Endothelial cell of umbilical vein (primary cell): ENCODE data around the gene ME3. TPM values are rescaled to one million over a fixed set of nuclear protein-coding genes. Genes with fewer than 3 reads are reported as not detected.

Experiments used
- BruUV-seq: library from RNA; stranded (reverse); fragments of 400-500 nt; replicated peaks from 2 replicates; lab custom pipeline; 2021; lab: Mats Ljungman, UMichigan
- CTCF ChIA-PET: fragments of 300-600, 350-600 bp; sonication (Branson Sonifier 250); formaldehyde crosslinking; loops from one replicate; lab custom pipeline; 2021; ENCODE audit warnings: antibody characterized with exemption, inconsistent platforms; lab: Charles Lee
- POLR2A ChIA-PET: fragments of 300-600, 350-600 bp; sonication (Branson Sonifier 250); formaldehyde crosslinking; loops from one replicate; lab custom pipeline; 2021; ENCODE audit warnings: antibody characterized with exemption, inconsistent platforms; lab: Charles Lee
- DNase-seq: peaks from one replicate; pipeline ENCODE4 v3.0.0-alpha.2; 2011; ENCODE audit warnings: low read depth, low spot score
- FAIRE-seq: peaks from 2 replicates; lab custom pipeline; 2011; peaks lifted over from hg19 to GRCh38; lab: Jason Lieb, UNC
- H2AFZ ChIP-seq: 2 replicates; pipeline ENCODE4 v1.6.0; 2012; ENCODE audit warnings: low read depth, low read length, control low read depth, inconsistent platforms
- H3K27ac ChIP-seq: 2 replicates; pipeline ENCODE4 v1.5.1; 2011; ENCODE audit warnings: low read depth, mild to moderate bottlenecking, control low read depth, low read length, moderate library complexity; ENCODE audit not compliant: insufficient read depth
- H3K27me3 ChIP-seq, 2 experiments: 2 replicates each; pipeline versions ENCODE4 v1.6.0 to v1.6.1; 2011; ENCODE audit warnings: low read length in 2 of 2, mixed read lengths in 1 of 2; ENCODE audit not compliant: control insufficient read depth in 2 of 2, insufficient read depth in 2 of 2
- H3K36me3 ChIP-seq, 2 experiments: 2 replicates in 1 of 2; 3 replicates in 1 of 2; pipeline ENCODE4 v1.5.1; 2011; ENCODE audit warnings: low read length in 2 of 2, mild to moderate bottlenecking in 1 of 2, moderate library complexity in 1 of 2; ENCODE audit not compliant: control insufficient read depth in 2 of 2, insufficient read depth in 2 of 2; ENCODE audit errors: extremely low read depth in 1 of 2
- H3K4me1 ChIP-seq: 3 replicates; pipeline ENCODE4 v1.5.1; 2011; ENCODE audit warnings: mild to moderate bottlenecking, low read length; ENCODE audit not compliant: control insufficient read depth, insufficient read depth; ENCODE audit errors: extremely low read depth
- H3K4me2 ChIP-seq: 2 replicates; pipeline ENCODE4 v1.6.1; 2011; ENCODE audit warnings: low read length, control low read depth, mixed read lengths; ENCODE audit not compliant: insufficient read depth
- H3K4me3 ChIP-seq, 3 experiments: fragments of 200-600 bp in 1 of 3; sonication (generic), shearing (Covaris generic) in 1 of 3; replicated peaks in 1 of 3; 2 replicates each; pipeline ENCODE4 v1.5.1; 2011 to 2016; ENCODE audit warnings: control low read depth in 3 of 3, low read length in 3 of 3, mild to moderate bottlenecking in 2 of 3, inconsistent platforms in 1 of 3, low read depth in 1 of 3, moderate library complexity in 1 of 3; ENCODE audit not compliant: insufficient read depth in 1 of 3
- H3K79me2 ChIP-seq: 2 replicates; pipeline ENCODE4 v1.6.0; 2012; ENCODE audit warnings: low read length, inconsistent platforms; ENCODE audit not compliant: control insufficient read depth, insufficient read depth
- H3K9ac ChIP-seq: replicated peaks from 2 replicates; pipeline ENCODE3; 2011; ENCODE audit warnings: low read length, control low read depth; ENCODE audit not compliant: insufficient read depth; ENCODE audit errors: extremely low read depth
- H3K9me1 ChIP-seq: replicated peaks from 3 replicates; pipeline ENCODE4 v1.6.0; 2011; ENCODE audit warnings: mild to moderate bottlenecking, low read length; ENCODE audit not compliant: control insufficient read depth, insufficient read depth; ENCODE audit errors: extremely low read depth
- H3K9me3 ChIP-seq: replicated peaks from 2 replicates; pipeline ENCODE4 v1.5.1; 2012; ENCODE audit warnings: low read length, inconsistent platforms; ENCODE audit not compliant: control insufficient read depth, insufficient read depth
- H4K20me1 ChIP-seq: replicated peaks from 2 replicates; pipeline ENCODE3; 2011; ENCODE audit warnings: mild to moderate bottlenecking, low read length; ENCODE audit not compliant: control insufficient read depth, insufficient read depth; ENCODE audit errors: extremely low read depth
- FOS ChIP-seq: IDR thresholded peaks from 2 replicates; pipeline ENCODE4 v1.6.1; 2011; ENCODE audit warnings: mild to moderate bottlenecking, low read length, moderate library complexity, borderline replicate concordance; ENCODE audit not compliant: insufficient read depth
- GATA2 ChIP-seq: IDR thresholded peaks from 2 replicates; pipeline ENCODE4 v1.7.0; 2011; ENCODE audit warnings: low read depth, mild to moderate bottlenecking, moderate library complexity, mixed read lengths, low read length; ENCODE audit not compliant: insufficient read length, insufficient read depth
- JUN ChIP-seq: IDR thresholded peaks from 2 replicates; pipeline ENCODE4 v1.6.1; 2011; ENCODE audit warnings: borderline replicate concordance, low read depth; ENCODE audit not compliant: insufficient read length, insufficient read depth
- POLR2A ChIP-seq: IDR thresholded peaks from 2 replicates; pipeline ENCODE4 v1.6.1; 2012; ENCODE audit warnings: low read depth, mild to moderate bottlenecking, control low read depth, low read length
- POLR2AphosphoS5 ChIP-seq: IDR thresholded peaks from 2 replicates; pipeline ENCODE4 v1.6.1; 2012; ENCODE audit warnings: low read depth, mild to moderate bottlenecking, control low read depth, low read length, moderate library complexity; ENCODE audit not compliant: insufficient read depth
- dilution Hi-C: fragments of 300-500 bp; cut with MboI; formaldehyde crosslinking; loops from one replicate; pipeline ENCODE4 v1.15.0; 2019; ENCODE audit warnings: low sequenced_read_pairs; ENCODE audit not compliant: extremely low pct_ligation_motif_present
- intact Hi-C: fragments of 100-400 bp; cut with micrococcal nuclease; formaldehyde crosslinking; loops from one replicate; pipeline ENCODE4 v1.10.0; 2022
- polyA plus RNA-seq, 4 experiments: library from polyadenylated mRNA; depleted of rRNA in 3 of 4; stranded (reverse) in 3 of 4; unstranded in 1 of 4; fragments of >200 nt; gene quantifications; 2 replicates each; pipeline versions ENCODE4 v1.2.1 to v1.2.3, GENCODE V29; 2011 to 2012; ENCODE audit warnings: missing spikeins in 1 of 4
- total RNA-seq: library from RNA; stranded (reverse); gene quantifications from 2 replicates; pipeline ENCODE4 v1.2.3, GENCODE V29; 2021
- TF ChIP-seq, protein P1 (sequence below), 2 donors: IDR thresholded peaks; 1 replicate in 1 of 2; 2 replicates in 1 of 2; pipeline ENCODE4 v1.5.1; 2011; ENCODE audit warnings: low read length in 2 of 2, mild to moderate bottlenecking in 2 of 2, moderate library complexity in 2 of 2, control low read depth in 1 of 2, inconsistent platforms in 1 of 2, low read depth in 1 of 2; ENCODE audit not compliant: insufficient read depth in 1 of 2; ENCODE audit errors: extremely low read depth in 1 of 2
- TF ChIP-seq, protein P2 (sequence below): IDR thresholded peaks from 2 replicates; pipeline ENCODE4 v1.6.1; 2011; ENCODE audit not compliant: insufficient read depth, insufficient read length

Gene ME3
- total and polyA plus RNA-seq, 2 donors (not counting 3 experiments of a cell fraction or from before 2014, with no cell fraction given): 26.9 to 30.4 TPM

DNA sequence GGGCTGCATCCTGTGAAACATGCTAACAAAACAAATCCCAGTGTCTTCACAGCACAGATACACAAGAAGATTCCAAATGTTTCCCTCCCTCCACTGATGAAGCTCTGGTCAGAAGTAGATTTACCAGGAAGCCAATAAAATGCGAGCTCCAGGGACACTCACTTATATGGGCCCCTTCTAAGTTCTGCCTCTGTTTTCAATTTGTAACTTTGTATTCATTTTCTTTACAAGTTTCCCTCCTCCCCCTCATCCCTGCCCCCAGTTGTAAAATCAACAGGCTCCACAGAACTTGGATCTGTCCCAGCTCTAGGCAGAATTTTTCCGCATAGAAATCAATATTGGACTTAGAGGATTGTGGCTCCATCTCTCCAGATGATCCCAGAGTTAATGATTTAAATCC, 48.1 kb upstream of the ME3 start:
- H3K9ac ChIP-seq: peak overlapping the region; percentile 32
- FAIRE-seq (no peak), DNase-seq (no peak)
- no peak overlapping the region for H3K4me3 ChIP-seq
- no peaks in the 10 kb centered on the region for H3K9me3 ChIP-seq
- TF ChIP-seq GATA2: no peak
- TF ChIP-seq JUN: no peak
- TF ChIP-seq POLR2A: no peak
- TF ChIP-seq FOS: no peak
- TF ChIP-seq, protein P1, sequence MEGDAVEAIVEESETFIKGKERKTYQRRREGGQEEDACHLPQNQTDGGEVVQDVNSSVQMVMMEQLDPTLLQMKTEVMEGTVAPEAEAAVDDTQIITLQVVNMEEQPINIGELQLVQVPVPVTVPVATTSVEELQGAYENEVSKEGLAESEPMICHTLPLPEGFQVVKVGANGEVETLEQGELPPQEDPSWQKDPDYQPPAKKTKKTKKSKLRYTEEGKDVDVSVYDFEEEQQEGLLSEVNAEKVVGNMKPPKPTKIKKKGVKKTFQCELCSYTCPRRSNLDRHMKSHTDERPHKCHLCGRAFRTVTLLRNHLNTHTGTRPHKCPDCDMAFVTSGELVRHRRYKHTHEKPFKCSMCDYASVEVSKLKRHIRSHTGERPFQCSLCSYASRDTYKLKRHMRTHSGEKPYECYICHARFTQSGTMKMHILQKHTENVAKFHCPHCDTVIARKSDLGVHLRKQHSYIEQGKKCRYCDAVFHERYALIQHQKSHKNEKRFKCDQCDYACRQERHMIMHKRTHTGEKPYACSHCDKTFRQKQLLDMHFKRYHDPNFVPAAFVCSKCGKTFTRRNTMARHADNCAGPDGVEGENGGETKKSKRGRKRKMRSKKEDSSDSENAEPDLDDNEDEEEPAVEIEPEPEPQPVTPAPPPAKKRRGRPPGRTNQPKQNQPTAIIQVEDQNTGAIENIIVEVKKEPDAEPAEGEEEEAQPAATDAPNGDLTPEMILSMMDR (IDR thresholded peaks at IDR 0.05; ENCODE audit: extremely low read depth in 1 of 2, insufficient read depth in 1 of 2, low read depth in 1 of 2, low read length in 2 of 2): no peak
- TF ChIP-seq, protein P2, sequence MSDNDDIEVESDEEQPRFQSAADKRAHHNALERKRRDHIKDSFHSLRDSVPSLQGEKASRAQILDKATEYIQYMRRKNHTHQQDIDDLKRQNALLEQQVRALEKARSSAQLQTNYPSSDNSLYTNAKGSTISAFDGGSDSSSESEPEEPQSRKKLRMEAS: no peak
- no peak for TF ChIP-seq POLR2AphosphoS5
- BruUV-seq: no TSS peak
- no peaks in the 10 kb centered on the region for H3K36me3 ChIP-seq
- no peak overlapping the region for H2AFZ ChIP-seq
- dilution Hi-C loops (no loop called here), intact Hi-C loops (loop anchor here (1.0 to 5.0 kb wide), 3 partner anchors 17 to 263 kb away; partner anchors contain the start of gene PRSS23)
- no peaks in the 10 kb centered on the region for H3K27me3 ChIP-seq
- H3K4me1 ChIP-seq: peaks cover 31% of the 10 kb centered on the region
- no peaks in the 10 kb centered on the region for H3K79me2 ChIP-seq
- H3K4me2 ChIP-seq: peak overlapping the region; percentile 47
- CTCF ChIA-PET: interaction anchor here (0.9 to 2.3 kb wide), 3 partner anchors 8 to 112 kb away, joined by 3 to 9 read pairs (median 9); no protein-coding TSS in a partner anchor
- POLR2A ChIA-PET: interaction anchor here (1.1 kb wide), 1 partner anchor 20 kb away, joined by 12 read pairs; no protein-coding TSS in a partner anchor
- H4K20me1 ChIP-seq: no peaks in the 10 kb centered on the region
- peak overlapping the region; percentile 87 for H3K27ac ChIP-seq
- no peaks in the 10 kb centered on the region for H3K9me1 ChIP-seq
